Fibroblast of skin of right biceps (primary cell): ENCODE results near the gene S100A5.

Experiments
- DNase-seq: peaks from one replicate; pipeline ENCODE4 v3.0.0-alpha.2; 2013

S100A5 gene

GRCh38 chr1:153503766-153504165, 37.0 kb downstream of the S100A5 start:
- DNase-seq, result no peak

- no peak for DNase-seq
Measured at GRCh38 chr1:153498746-153499145, 42.0 kb downstream of the S100A5 start.

- no peak for DNase-seq
Measured at GRCh38 chr1:153495536-153495935, 45.2 kb downstream of the S100A5 start.

GRCh38 chr1:153494976-153495535, 45.7 kb downstream of the S100A5 start:
- DNase-seq, result peak; percentile 59

DNA sequence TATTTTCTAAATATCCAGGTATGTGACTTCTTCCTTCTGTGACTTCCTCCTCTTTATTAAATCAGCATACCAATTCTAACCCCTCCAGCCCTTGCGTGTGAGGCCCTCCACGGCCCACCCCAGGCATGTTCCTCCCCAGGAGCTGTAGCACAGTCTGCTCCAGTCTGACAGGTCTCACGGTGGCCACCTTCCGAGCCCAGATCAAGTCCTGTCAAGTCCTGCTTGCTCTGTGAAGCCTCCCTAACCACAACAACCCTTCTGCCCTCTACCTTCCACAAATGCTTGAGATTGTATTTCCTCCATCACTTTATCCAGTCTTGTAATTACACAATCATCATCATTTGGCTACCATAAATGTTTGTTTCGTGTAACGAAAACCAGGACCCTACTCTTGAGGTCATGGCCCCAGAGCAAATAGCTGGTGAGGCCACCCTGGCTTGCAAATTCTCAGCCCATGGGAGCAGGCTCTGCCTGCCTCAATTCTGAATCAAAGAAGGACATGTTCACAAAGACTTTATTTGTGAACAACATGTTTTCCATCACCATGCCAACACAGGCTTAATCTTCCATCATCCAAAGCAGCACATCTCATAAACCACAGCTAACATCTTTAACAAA, 47.3 kb downstream of the S100A5 start:
- no peak for DNase-seq

GRCh38 chr1:153490272-153491051, 50.3 kb downstream of the S100A5 start:
- peak; percentile 91 for DNase-seq

DNA sequence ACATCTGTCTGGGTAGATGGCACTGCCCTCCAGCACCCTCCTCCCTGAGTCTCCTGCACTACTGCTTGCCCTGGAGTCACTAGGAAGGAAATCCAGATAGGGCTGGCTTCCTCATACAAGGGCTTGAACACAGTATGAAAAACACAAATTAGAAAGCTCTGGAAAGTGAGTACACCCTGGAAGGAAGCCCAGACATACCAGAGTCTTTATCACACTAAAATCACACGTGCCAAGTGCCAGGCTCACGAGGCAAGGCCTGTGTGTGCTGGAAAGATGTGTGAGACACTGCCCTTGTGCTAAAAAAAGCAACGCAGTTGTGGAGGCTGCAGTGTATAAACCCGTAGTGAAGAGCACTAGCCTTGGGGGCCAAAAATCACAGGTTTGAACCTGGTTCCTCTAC, 52.0 kb downstream of the S100A5 start:
- peak; percentile 82 for DNase-seq

DNA sequence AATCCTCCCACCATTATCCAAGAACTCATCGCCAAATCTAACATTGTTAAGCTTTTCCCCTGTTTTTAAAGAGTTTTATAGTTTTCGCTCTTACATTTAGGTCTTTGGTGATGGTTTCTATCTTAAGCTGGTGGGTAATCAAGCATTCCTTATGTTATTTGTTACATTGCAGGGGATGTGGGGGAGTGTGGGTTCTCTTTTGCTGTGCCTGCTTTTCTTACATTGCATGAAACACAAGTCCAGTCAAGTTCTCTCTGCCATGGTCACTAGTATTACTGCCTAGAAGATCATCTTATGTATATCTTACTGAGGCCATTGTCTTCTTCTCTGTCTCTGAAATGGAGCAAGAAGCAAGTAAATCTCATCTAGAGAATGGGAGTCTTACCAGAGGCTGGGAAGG, 53.0 kb downstream of the S100A5 start:
- DNase-seq, result no peak
